NCI-H1417 treated with DMSO at 0.1 percent for 48 hours (cell line): ENCODE results near the gene WDFY1.

Source experiments
- DNase-seq: peaks from one replicate; lab custom pipeline; 2025; lab: John Stamatoyannopoulos, UW

WDFY1 gene

DNA sequence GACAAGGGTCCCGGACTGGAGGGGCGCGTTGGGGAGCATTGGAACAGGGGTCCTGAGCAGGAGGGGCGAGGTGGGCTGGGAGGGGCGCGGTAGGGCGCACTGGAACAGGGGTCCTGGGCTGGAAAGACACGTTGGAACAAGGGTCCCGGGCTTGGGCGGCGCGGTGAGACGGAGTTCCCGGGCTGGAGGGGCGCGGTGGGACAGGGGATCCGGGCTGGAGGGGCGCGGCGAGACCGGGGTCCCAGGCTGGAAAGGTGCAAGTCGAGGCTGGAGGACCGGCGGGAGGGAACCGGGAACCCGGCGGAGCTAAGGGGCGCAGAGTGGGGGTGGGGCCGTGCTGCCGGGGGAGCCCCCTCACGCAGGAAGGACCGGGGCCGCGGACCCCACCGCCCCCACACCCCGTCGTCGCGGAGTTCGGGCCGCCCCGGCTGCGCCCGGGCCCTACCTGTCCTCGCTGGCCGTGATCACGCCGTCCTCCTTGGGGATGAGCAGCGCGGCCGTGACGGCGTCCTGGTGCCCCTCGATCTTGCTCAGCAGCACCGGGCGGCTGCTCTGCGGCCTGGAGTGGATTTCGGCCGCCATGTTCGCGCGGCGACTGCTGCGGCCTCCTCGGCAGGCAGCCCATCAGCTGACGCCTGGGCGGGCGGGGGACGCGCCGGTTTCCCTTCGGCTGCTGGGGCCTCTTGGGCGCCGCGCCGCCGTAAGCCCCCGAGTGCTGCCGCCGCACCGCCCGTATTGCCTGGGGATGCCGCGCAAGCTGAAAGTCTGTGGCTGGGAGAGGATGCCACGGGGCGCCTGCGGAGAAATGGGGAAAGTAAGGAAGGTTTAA lies at the start of gene WDFY1:
TSS of gene WDFY1 (minus strand) at position 633 of the 829 bp plus-strand sequence. CDS start at position 582, 51 bp downstream.
- DNase-seq, result no peak

DNA sequence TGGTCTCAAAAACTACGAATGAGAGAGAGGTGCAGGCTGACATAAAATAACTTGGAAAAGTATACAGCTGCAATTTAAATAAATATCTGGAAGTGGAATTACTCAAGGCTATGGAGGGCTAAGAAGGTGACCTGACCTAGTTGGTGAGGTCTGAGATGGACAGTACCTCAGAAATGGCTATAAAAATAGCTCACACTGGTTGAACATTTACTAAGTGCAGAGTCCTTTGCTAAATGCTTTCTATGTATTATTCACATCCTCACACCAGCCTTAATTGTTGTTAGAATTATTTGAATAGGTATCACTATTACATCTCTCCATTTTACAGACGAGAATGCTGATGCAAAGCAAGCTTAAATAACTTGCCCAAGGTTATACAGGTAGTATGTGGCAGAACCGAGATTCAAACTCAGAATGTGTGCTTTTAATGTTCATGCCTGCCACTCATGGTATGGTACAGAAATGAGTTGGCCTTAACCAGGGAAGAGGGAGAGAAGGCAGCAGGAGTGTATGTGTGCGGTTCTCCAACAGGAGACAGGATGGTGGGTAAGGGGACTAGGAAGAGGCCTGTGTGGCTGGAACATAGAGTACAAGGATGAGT lies 49.5 kb upstream of the WDFY1 start:
- DNase-seq, result no peak

GRCh38 chr2:223993634-223994232 lies 48.6 kb upstream of the WDFY1 start:
- peak; percentile 41 for DNase-seq

GRCh38 chr2:223991611-223992010 lies 46.5 kb upstream of the WDFY1 start:
- no peak for DNase-seq

DNA sequence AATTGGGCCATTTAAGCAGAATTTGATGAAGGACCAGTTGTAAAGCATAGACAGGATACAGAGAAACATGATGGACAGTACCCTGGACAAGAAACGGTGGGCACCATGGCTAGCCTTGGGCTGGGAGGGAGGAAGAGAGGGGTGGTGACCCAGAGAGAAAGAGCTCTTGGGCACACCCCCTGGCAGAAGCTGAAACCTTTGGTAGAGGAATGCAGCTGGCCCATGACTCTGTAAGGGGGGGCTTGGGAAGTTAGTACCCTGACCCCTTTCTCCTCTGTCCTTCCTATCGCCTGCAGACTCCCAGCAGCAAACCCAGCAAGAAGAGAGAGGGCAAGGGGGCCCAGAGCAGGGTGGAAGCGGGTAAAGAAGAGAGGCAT lies 44.7 kb upstream of the WDFY1 start:
- DNase-seq, result no peak

DNA sequence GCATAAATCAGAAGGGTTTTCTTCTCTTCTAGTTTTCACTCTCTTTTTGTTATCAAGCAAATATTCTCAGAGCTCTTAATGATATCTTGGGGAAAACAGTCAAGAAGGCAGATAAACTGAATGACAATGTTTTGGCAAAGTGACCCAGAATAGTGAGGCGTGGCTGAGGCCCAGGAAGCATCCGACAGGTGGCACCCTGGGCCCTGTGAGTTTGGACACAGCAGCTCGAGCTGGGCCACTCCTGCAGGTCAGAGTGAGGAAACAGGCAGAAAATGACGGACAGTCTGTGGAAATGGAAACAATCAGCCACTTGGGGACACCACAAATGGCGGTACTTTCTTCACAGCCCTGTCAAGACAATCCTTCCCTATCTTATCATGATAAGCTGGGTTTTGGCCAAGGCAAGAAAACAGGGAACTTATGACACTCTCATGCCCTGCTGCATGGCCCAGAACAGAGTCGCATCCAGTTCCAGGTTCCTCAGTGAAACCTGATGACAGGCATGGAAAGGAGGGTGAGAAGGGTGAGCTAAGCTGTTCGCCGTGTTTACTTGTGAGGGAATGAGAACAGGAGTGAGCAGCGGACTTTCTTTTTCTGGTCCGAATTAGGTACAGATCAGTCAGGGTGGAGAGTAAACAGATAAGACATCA lies 44.2 kb upstream of the WDFY1 start:
- no peak for DNase-seq

- DNase-seq, result no peak
Observed at GRCh38 chr2:223981241-223981640, 36.1 kb upstream of the WDFY1 start.

- DNase-seq, result no peak
Observed at GRCh38 chr2:223980803-223981202, 35.7 kb upstream of the WDFY1 start.

DNA sequence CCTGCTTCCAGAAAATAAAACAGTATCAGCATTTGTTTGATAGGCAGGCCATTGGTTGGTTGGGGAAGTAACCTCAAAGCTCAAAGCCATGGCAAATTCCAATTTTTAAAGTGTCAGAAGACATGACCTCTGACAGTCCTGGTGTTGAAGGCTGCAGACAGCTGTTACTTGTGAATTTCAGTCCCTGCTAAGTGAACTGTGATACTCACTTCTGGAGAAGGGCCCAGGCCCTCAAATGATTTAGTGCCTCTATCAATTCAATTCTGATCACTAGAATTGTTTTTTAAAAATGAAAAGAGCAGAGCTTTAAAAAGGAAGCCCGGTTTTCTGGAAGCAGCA lies 35.2 kb upstream of the WDFY1 start:
- DNase-seq, result no peak

GRCh38 chr2:223979730-223980396 lies 34.7 kb upstream of the WDFY1 start:
- no peak for DNase-seq

GRCh38 chr2:223978451-223978850 lies 33.3 kb upstream of the WDFY1 start:
- no peak for DNase-seq

GRCh38 chr2:223976635-223977226 lies 31.6 kb upstream of the WDFY1 start:
- no peak for DNase-seq

DNA sequence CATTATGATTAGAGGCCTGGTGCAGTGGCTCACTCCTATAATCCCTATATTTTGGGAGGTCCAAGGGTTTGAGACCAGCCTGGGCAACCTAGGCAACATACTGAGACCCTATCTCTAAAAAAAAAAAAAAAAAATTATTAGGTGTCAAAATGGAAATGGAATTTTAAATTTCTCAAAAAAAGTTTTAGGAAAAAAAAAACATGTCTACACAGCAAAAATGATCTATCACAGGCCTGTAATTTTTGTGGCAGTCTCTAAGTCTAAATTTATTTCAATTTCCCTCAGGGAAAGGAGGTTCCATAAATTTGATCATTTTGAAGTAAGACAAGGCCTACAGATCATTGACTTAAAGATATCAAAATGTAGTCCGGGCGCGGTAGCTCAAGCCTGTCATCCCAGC lies 28.5 kb upstream of the WDFY1 start:
- DNase-seq, result no peak

DNA sequence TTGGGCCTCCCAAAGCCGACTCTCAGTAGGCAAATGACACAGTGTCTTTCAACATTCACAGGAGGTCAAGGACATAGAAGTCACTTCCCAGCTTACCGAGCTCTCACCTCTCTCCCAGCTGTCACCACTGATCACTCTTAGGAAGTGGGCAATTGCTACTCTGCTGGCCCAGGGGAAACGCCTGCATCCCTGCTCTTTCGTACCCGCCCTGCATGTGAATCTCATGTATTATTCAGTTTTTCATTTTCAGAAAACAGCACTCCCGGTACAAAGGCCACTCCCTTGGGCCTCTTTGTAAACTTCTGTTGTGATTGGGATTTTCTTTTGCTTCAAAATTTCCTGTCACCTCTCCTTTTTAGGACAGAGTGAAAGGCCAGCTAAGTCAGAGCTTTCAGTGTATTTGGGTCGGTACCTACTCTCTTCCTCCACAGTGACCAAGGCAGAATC lies 27.5 kb upstream of the WDFY1 start:
- no peak for DNase-seq

GRCh38 chr2:223971731-223972130 lies 26.6 kb upstream of the WDFY1 start:
- DNase-seq, result no peak

DNA sequence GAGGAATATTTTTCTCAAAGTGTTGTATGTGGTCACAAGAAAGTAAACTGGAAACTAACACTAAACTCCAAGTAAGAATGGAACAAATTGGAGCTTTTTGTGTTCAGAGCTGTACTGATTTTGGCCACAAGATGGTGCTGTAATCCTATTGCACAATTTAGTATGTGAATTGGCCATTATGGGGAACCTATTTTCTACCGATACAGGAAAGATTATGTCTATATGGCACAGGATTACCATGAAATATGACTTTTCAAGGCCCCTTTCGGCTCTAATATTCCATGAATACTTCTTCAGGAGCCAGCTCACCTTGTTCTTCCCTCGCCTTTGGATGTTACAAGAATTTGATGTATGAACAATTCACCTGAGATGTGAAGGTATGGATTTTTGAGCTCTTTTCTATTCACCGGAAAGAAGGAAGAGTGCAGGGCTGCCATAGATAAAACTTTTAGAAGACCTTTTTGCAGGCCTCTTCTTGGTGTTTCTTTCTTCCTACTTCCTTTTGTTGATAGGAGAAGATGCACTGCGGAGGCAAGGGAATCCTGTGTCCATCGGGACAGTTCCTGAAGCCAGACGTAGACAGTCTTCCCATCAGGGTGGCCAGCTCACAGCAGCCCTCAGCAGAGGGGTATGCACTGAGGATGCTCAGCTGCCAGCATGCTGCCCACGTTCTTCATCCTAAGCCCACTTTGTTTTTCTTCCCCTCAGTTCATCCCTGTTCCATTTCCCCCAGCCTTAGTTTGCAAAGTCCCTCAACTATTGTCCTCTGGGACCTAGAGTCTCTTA lies 25.4 kb upstream of the WDFY1 start:
- DNase-seq, result peak; percentile 6

DNA sequence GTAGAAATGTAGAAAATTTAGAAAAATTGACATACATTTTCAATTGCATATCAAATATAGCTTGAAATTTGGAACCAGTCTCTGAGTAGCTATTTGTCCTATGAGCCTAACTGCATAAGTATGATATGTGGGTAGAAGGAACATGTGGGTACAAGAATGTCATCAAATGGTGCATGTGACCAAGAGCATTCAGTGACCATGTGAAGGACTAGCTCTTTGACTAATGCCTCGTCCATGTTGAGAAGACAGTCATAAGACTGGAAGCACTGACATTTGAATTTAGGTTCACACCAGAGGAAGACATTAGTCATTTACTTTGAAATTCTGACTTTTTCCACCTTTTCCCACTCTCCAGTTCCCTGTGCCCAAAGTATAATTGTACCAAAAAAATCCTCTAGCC lies 24.7 kb upstream of the WDFY1 start:
- no peak for DNase-seq

GRCh38 chr2:223969315-223969714 lies 24.2 kb upstream of the WDFY1 start:
- DNase-seq, result no peak

DNA sequence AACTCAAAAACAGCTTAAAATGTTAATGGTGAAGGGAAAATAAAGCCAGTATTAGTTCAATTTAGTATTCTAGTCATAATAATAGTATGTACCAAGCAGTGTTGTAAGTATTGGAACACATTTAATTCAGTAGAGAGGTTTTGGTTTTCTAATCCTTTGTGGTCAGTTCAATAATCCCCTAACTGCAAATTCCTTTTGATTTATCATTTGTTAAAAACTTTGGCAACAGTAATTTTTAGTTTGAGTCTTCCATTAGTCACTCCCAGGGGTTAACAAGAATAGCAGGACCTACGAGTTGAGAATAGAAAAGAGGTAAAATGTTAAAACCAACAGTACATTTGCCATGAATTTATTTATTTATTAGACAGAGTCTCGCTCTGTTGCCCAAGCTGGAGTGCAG lies 22.8 kb upstream of the WDFY1 start:
- no peak for DNase-seq

- no peak for DNase-seq
Observed at GRCh38 chr2:223959688-223960087, 14.6 kb upstream of the WDFY1 start.
